GM19025 (cell line): ENCODE data around the gene YJEFN3.

Experiments used
- ATAC-seq: cut with Tn5 transposase; IDR thresholded peaks from one replicate; pipeline ENCODE4 v1.9.1; 2021; ENCODE audit warnings: mild to moderate bottlenecking, low read depth, moderate library complexity; ENCODE audit not compliant: unreplicated experiment

The YJEFN3 gene

GRCh38 chr19:19495614-19496603, 32.8 kb upstream of the YJEFN3 start:
- no peak for ATAC-seq

- no peak for ATAC-seq
Observed at GRCh38 chr19:19498255-19498991, 30.3 kb upstream of the YJEFN3 start.

GRCh38 chr19:19499272-19499995, 29.3 kb upstream of the YJEFN3 start:
- no peak for ATAC-seq

- no peak for ATAC-seq
Observed at GRCh38 chr19:19500975-19501644, 27.6 kb upstream of the YJEFN3 start.

GRCh38 chr19:19501798-19502197, 26.9 kb upstream of the YJEFN3 start:
- no peak for ATAC-seq

- no peak for ATAC-seq
Observed at GRCh38 chr19:19502281-19502680, 26.4 kb upstream of the YJEFN3 start.

GRCh38 chr19:19502808-19503602, 25.7 kb upstream of the YJEFN3 start:
- ATAC-seq, result no peak

GRCh38 chr19:19504754-19505668, 23.7 kb upstream of the YJEFN3 start:
- no peak for ATAC-seq

- no peak for ATAC-seq
Observed at GRCh38 chr19:19505669-19506326, 22.9 kb upstream of the YJEFN3 start.

GRCh38 chr19:19506592-19506991, 22.1 kb upstream of the YJEFN3 start:
- ATAC-seq, result no peak

GRCh38 chr19:19507354-19507753, 21.4 kb upstream of the YJEFN3 start:
- no peak for ATAC-seq

- no peak for ATAC-seq
Observed at GRCh38 chr19:19508217-19508616, 20.5 kb upstream of the YJEFN3 start.

GRCh38 chr19:19510432-19510831, 18.3 kb upstream of the YJEFN3 start:
- ATAC-seq, result no peak

GRCh38 chr19:19513682-19514081, 15.0 kb upstream of the YJEFN3 start:
- no peak for ATAC-seq

GRCh38 chr19:19514215-19514657, 14.5 kb upstream of the YJEFN3 start:
- ATAC-seq, result no peak

GRCh38 chr19:19514881-19515641, 13.7 kb upstream of the YJEFN3 start, which contains the start of gene TSSK6:
TSS of gene TSSK6 (minus strand) at chr19:19515548. CDS start at chr19:19515427, 121 bp downstream.
- no peak for ATAC-seq
